HG02798 (cell line): Measurements from ENCODE around the gene BCAS1.

ENCODE experiments used
- ATAC-seq: cut with Tn5 transposase; IDR thresholded peaks from one replicate; pipeline ENCODE4 v1.9.1; 2021; ENCODE audit warnings: mild to moderate bottlenecking; ENCODE audit not compliant: unreplicated experiment, poor library complexity

BCAS1 gene

GRCh38 chr20:54070187-54070987, at the start of gene BCAS1:
Gene BCAS1 (minus strand): TSS chr20:54070594. CDS start chr20:54058718, 11,876 bp downstream.
- no peak for ATAC-seq

- ATAC-seq: no peak
Observed at GRCh38 chr20:54119744-54120143, 49.4 kb upstream of the BCAS1 start.

GRCh38 chr20:54118220-54119001, 48.0 kb upstream of the BCAS1 start:
- no peak for ATAC-seq

GRCh38 chr20:54116550-54117235, 46.3 kb upstream of the BCAS1 start:
- ATAC-seq: no peak

- no peak for ATAC-seq
Observed at GRCh38 chr20:54115172-54115854, 44.9 kb upstream of the BCAS1 start.

- ATAC-seq: no peak
Observed at GRCh38 chr20:54114109-54114508, 43.7 kb upstream of the BCAS1 start.

GRCh38 chr20:54113566-54113965, 43.2 kb upstream of the BCAS1 start:
- no peak for ATAC-seq

- ATAC-seq: no peak
Observed at GRCh38 chr20:54112221-54112884, 42.0 kb upstream of the BCAS1 start.

- no peak for ATAC-seq
Observed at GRCh38 chr20:54111460-54111859, 41.1 kb upstream of the BCAS1 start.

- ATAC-seq: no peak
Observed at GRCh38 chr20:54110457-54110856, 40.1 kb upstream of the BCAS1 start.

GRCh38 chr20:54110041-54110440, 39.6 kb upstream of the BCAS1 start:
- no peak for ATAC-seq

- no peak for ATAC-seq
Observed at GRCh38 chr20:54108817-54109216, 38.4 kb upstream of the BCAS1 start.

- no peak for ATAC-seq
Observed at GRCh38 chr20:54108326-54108642, 37.9 kb upstream of the BCAS1 start.

- ATAC-seq: no peak
Observed at GRCh38 chr20:54107600-54108325, 37.4 kb upstream of the BCAS1 start.

- ATAC-seq: no peak
Observed at GRCh38 chr20:54107181-54107580, 36.8 kb upstream of the BCAS1 start.

GRCh38 chr20:54106162-54106561, 35.8 kb upstream of the BCAS1 start:
- no peak for ATAC-seq

GRCh38 chr20:54105653-54106052, 35.3 kb upstream of the BCAS1 start:
- ATAC-seq: no peak

- ATAC-seq: no peak
Observed at GRCh38 chr20:54104781-54105180, 34.4 kb upstream of the BCAS1 start.
